Thyroid gland (tissue), 4 donors: ENCODE measurements around the gene LILRB1. TPM values are rescaled to one million over a fixed set of nuclear protein-coding genes. Genes with fewer than 3 reads are reported as not detected.
"Not testable (repeated sequence)": the region's sequence is repeated elsewhere in the genome, so short reads cannot be mapped to it uniquely, and the experiment has no call there.

Source experiments
- DNase-seq, 2 donors: peaks; one replicate each; pipeline ENCODE4 v3.0.0-alpha.2; 2019
- H3K27ac ChIP-seq, 3 donors: fragments of 200-600 bp; sonication (generic); 1 replicate in 2 of 3; 2 replicates in 1 of 3; pipeline ENCODE4 v1.5.1; 2016 to 2019; ENCODE audit warnings: mild to moderate bottlenecking in 1 of 3, moderate library complexity in 1 of 3
- H3K27me3 ChIP-seq: fragments of 200-600 bp; sonication (generic); one replicate; pipeline ENCODE4 v1.5.1; 2019
- H3K36me3 ChIP-seq, 2 donors: fragments of 200-600 bp; sonication (generic); one replicate each; pipeline ENCODE4 v1.5.1; 2016 to 2019
- H3K4me1 ChIP-seq, 2 donors: fragments of 200-600 bp; sonication (generic); one replicate each; pipeline ENCODE4 v1.5.1; 2017 to 2019
- H3K4me3 ChIP-seq, 3 donors: fragments of 200-600 bp; sonication (generic); replicated peaks in 1 of 3; 1 replicate in 2 of 3; 2 replicates in 1 of 3; pipeline ENCODE4 v1.5.1; 2016; ENCODE audit warnings: mild to moderate bottlenecking in 1 of 3
- H3K9me3 ChIP-seq: fragments of 200-600 bp; sonication (generic); one replicate; pipeline ENCODE4 v1.5.1; 2017
- POLR2A ChIP-seq, 2 donors: fragments of 450-650 bp; IDR thresholded peaks; one replicate each; pipeline ENCODE4 v1.6.1; 2017; ENCODE audit warnings: antibody characterized with exemption in 2 of 2, mild to moderate bottlenecking in 2 of 2, moderate library complexity in 1 of 2
- WGBS, 2 donors: methylation state at CpG; one replicate each; pipeline ENCODE4 v1.1.5; 2017; 5-methylcytosine and 5-hydroxymethylcytosine counted together
- intact Hi-C: fragments of 100-400 bp; cut with DNase I; formaldehyde crosslinking; loops from one replicate; pipeline ENCODE4 v1.15.1; 2023
- total RNA-seq, 4 donors: library from RNA; depleted of rRNA; stranded (reverse); fragments of >200 nt; gene quantifications; one replicate each; pipeline ENCODE4 v1.2.3, GENCODE V29; 2016
- TF ChIP-seq, protein P1 (sequence below), 6 experiments: fragments of 200-600 bp in 3 of 6; fragments of 450-650 bp in 3 of 6; sonication (generic) in 3 of 6; IDR thresholded peaks; one replicate each; pipeline ENCODE4 v1.5.1; 2016 to 2019; ENCODE audit warnings: antibody characterized with exemption in 6 of 6, mild to moderate bottlenecking in 2 of 6, inconsistent platforms in 1 of 6, moderate library complexity in 1 of 6

LILRB1 gene
- total RNA-seq, 4 donors from 2014 or later = 0.13 to 1.5 (median 0.44) TPM

DNA sequence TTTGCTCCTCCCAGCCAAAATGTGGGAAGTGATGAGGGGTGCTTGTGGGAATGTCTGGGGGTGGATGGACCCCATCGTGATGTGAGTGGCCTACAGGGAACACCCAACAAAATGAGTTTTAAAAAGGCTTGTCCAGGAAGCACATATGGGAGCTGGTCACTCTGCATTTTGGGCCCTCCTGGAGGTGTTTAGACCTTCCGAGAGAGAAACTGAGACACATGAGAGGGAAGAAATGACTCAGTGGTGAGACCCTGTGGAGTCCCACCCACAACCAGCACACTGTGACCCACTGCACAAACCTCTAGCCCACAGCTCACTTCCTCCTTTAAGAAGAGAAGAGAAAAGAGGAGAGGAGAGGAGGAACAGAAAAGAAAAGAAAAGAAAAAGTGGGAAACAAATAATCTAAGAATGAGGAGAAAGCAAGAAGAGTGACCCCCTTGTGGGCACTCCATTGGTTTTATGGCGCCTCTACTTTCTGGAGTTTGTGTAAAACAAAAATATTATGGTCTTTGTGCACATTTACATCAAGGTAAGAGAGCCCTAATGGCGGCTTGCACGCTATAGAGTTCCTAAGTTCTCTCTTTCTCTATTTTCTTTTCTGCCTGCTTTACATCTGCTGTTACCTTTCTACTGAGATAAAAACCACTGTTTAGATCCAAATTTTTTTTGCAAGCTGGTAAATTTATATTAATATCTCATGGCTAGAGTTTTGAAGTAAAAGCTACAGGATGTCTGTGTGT lies 13.3 kb upstream of the LILRB1 start:
- 45 to 51% methylated on average over 5 of the region's 5 CpGs for WGBS, 2 donors
- H3K4me1 ChIP-seq = no peaks in the 10 kb centered on the region
- DNase-seq = no peak
- no peaks in the 10 kb centered on the region for H3K36me3 ChIP-seq
- no peaks in the 10 kb centered on the region for H3K9me3 ChIP-seq
- TF ChIP-seq POLR2A (IDR thresholded peaks at IDR 0.05) = no peak
- TF ChIP-seq, protein P1, sequence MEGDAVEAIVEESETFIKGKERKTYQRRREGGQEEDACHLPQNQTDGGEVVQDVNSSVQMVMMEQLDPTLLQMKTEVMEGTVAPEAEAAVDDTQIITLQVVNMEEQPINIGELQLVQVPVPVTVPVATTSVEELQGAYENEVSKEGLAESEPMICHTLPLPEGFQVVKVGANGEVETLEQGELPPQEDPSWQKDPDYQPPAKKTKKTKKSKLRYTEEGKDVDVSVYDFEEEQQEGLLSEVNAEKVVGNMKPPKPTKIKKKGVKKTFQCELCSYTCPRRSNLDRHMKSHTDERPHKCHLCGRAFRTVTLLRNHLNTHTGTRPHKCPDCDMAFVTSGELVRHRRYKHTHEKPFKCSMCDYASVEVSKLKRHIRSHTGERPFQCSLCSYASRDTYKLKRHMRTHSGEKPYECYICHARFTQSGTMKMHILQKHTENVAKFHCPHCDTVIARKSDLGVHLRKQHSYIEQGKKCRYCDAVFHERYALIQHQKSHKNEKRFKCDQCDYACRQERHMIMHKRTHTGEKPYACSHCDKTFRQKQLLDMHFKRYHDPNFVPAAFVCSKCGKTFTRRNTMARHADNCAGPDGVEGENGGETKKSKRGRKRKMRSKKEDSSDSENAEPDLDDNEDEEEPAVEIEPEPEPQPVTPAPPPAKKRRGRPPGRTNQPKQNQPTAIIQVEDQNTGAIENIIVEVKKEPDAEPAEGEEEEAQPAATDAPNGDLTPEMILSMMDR (IDR thresholded peaks at IDR 0.05) = no peak
- no peak overlapping the region for H3K4me3 ChIP-seq
- H3K27me3 ChIP-seq = no peaks in the 10 kb centered on the region
- no peak overlapping the region for H3K27ac ChIP-seq
- intact Hi-C loops = no loop called here

DNA sequence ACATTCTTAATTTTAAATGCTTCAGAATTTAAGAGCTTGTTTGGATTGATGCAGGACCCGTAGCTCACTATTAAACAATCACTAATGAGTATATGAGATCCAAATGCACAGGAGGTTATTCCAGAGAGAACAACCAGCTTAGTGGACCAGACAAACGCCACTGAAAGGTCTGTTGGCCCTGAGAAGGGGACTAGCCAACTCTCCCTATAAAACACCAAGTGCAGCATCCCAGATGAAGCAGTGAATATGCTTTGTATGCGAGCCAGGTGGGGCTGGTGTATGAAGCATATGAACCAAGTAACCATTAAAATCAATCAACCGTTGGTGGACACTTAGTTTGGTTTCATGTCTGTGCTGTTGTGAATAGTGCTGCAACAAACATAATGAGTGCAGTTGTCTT lies 9.8 kb upstream of the LILRB1 start:
- WGBS, 2 donors = 72 to 74% methylated on average over 4 of the region's 4 CpGs
- no peaks in the 10 kb centered on the region for H3K9me3 ChIP-seq
- DNase-seq = no peak
- H3K27me3 ChIP-seq = no peaks in the 10 kb centered on the region
- no peak overlapping the region for H3K4me3 ChIP-seq
- no peak for TF ChIP-seq POLR2A (IDR thresholded peaks at IDR 0.05)
- TF ChIP-seq, protein P1 (IDR thresholded peaks at IDR 0.05) = no peak
- no peak overlapping the region for H3K27ac ChIP-seq
- no peaks in the 10 kb centered on the region for H3K4me1 ChIP-seq
- intact Hi-C loops = no loop called here
- no peaks in the 10 kb centered on the region for H3K36me3 ChIP-seq

DNA sequence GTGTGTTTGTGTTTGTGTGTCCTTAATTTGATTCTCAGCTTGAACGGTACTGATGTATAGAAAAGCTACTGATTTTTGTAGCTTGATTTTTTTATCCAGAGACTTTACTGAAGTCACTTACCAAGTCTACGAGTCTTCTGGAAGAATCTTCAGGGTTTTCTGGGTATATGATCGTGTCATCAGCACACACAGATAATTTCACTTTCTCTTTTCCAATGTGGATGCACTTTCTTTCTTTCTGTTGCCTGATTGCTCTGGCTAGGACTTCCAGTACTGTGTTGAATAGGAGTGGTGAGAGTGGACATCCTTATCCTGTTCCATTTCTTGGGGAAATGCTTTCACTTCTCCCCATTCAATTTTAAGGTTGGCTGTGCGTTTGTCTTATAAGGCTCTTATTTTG lies 7.9 kb upstream of the LILRB1 start:
- TF ChIP-seq, protein P1 (IDR thresholded peaks at IDR 0.05) = no peak
- TF ChIP-seq POLR2A (IDR thresholded peaks at IDR 0.05) = no peak
- WGBS, 2 donors = 56 to 66% methylated on average over 4 of the region's 4 CpGs

DNA sequence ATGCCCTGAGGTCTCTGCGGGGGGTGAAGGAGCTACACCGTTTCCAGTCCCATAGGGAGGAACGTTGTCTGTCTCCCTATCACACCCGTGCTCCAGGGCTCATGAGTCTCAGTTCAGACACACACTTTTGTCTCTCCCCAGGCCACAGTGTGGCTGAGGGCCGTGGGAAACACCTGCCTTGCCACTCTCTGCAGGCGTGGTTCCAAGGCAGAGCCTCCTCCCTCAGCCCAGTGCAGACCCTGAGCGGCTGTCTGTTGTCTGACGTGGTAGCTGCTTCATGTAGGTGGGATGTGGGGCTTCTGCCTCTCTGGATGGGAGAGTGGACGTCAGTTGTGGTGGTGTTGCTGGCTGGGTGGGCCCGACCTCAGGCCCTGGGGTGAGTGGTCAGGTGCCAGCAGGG lies 6.0 kb upstream of the LILRB1 start:
- H3K4me3 ChIP-seq, H3K27ac ChIP-seq, intact Hi-C loops, H3K4me1 ChIP-seq, H3K27me3 ChIP-seq, DNase-seq, H3K36me3 ChIP-seq, H3K9me3 ChIP-seq: not testable (repeated sequence)
- 66% methylated on average over 4 of the region's 10 CpGs; no CpG with 5 or more reads in 1 of the 2 donors for WGBS, 2 donors

More for the DNA sequence above, 7.9 kb upstream of the LILRB1 start:
- no peak overlapping the region for H3K4me3 ChIP-seq
- H3K4me1 ChIP-seq = no peaks in the 10 kb centered on the region
- no peaks in the 10 kb centered on the region for H3K27me3 ChIP-seq
- no peaks in the 10 kb centered on the region for H3K36me3 ChIP-seq
- intact Hi-C loops = no loop called here
- no peak for DNase-seq
- H3K27ac ChIP-seq = no peak overlapping the region
- no peaks in the 10 kb centered on the region for H3K9me3 ChIP-seq

DNA sequence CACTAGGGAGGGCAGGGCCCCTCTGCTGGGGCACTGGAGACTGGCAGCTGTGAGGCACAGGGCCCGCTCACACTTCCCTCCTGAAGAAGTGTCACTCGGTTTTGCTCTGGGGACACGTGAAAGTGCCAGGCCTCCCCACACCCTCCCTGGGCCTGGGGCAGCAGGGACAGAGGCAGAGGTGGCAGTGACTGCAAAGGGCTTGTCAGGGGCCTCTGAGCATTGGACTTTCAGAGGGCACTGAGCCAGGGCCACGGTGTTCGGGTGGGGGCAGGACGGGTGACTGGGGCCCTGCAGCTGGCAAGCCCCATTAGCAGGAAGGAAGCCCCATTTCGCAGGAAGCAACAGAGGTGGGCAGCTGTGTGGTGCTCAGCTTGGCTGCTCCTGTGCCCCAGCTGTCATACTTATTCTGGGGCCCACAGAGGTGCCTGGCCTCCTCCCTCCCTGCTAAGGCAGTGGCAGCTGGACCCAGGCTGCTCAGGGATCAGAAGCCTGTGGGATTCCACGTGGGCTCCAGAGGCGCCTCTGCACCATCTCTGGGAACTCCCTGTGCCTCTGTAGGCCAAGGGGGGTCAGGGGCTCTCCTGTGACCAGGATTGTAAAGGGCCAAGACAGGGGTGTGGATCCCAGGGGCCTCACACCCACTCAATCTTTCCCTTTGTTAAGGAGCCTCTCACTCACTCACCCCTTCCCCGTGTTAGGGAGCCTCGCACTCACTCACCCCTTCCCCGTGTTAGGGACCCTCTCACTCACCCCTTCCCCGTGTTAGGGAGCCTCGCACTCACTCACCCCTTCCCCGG lies 5.2 kb upstream of the LILRB1 start:
- H3K27ac ChIP-seq, H3K36me3 ChIP-seq, H3K4me1 ChIP-seq, H3K27me3 ChIP-seq, DNase-seq, intact Hi-C loops, H3K9me3 ChIP-seq, H3K4me3 ChIP-seq: not testable (repeated sequence)
- WGBS, 2 donors = 81 to 82% methylated on average over 7 of the region's 15 CpGs

DNA sequence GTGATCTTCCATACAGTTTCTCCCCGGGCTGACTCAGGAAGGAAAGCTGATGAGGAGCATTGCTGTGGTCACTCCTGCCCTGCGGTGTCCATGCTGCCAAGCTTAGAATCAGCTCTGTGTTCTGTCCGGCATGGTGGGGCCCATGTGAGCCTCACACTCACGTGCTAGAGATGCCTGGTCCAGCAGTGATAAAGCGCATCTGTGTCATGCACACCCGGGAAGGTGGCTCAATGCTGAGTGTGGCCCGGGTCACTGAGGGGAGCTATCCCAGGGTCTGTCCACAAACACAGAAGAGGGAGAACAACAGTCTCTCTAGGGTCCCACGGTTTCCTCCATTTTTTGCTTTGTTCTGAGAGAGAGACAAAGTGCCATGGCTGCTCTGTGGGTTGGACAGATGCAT lies 3.5 kb upstream of the LILRB1 start:
- no peak for TF ChIP-seq POLR2A (IDR thresholded peaks at IDR 0.05)
- TF ChIP-seq, protein P1 (IDR thresholded peaks at IDR 0.05) = no peak
- DNase-seq = no peak
- no peaks in the 10 kb centered on the region for H3K27me3 ChIP-seq

DNA sequence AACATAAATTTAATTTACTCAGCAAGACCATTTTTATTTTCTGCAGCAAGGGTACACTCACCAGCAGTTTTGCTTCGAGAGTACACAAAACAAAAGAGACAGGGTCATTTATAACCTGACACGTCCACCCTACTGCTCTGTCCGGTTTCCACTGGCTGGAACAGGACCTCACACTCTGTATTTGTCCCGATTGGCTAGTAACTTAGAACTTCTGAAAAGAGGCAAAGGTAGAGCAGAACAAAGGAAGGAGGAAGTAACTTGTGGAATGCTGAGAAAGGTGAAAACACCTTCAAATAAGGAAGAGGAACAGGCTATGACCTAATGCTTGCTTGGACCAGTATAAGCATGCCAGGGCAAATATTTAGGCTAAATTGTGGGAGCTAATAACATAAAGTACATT lies 2.4 kb upstream of the LILRB1 start:
- H3K9me3 ChIP-seq, H3K27me3 ChIP-seq, H3K4me1 ChIP-seq, intact Hi-C loops, H3K27ac ChIP-seq, H3K4me3 ChIP-seq, DNase-seq, H3K36me3 ChIP-seq: not testable (repeated sequence)
- 62 to 63% methylated on average over 4 of the region's 4 CpGs for WGBS, 2 donors

More for the DNA sequence above, 3.5 kb upstream of the LILRB1 start:
- no peak overlapping the region for H3K4me3 ChIP-seq
- H3K9me3 ChIP-seq = no peaks in the 10 kb centered on the region
- no peaks in the 10 kb centered on the region for H3K4me1 ChIP-seq
- intact Hi-C loops = no loop called here
- no peaks in the 10 kb centered on the region for H3K36me3 ChIP-seq
- H3K27ac ChIP-seq = no peak overlapping the region
- 66 to 83% methylated on average over 8 of the region's 8 CpGs for WGBS, 2 donors
